GM08714 (cell line): ENCODE results near the gene GDPD5.

Source experiments
- H3K4me3 ChIP-seq: fragments of 200-500 bp; sonication (Bioruptor generic); 2 replicates; pipeline ENCODE4 v1.5.1; 2014; ENCODE audit warnings: mild to moderate bottlenecking, low read length, inconsistent platforms
- ZNF274 ChIP-seq: IDR thresholded peaks from 2 replicates; pipeline ENCODE4 v1.6.1; 2012; ENCODE audit warnings: mild to moderate bottlenecking, low read depth, low read length

Gene GDPD5

DNA sequence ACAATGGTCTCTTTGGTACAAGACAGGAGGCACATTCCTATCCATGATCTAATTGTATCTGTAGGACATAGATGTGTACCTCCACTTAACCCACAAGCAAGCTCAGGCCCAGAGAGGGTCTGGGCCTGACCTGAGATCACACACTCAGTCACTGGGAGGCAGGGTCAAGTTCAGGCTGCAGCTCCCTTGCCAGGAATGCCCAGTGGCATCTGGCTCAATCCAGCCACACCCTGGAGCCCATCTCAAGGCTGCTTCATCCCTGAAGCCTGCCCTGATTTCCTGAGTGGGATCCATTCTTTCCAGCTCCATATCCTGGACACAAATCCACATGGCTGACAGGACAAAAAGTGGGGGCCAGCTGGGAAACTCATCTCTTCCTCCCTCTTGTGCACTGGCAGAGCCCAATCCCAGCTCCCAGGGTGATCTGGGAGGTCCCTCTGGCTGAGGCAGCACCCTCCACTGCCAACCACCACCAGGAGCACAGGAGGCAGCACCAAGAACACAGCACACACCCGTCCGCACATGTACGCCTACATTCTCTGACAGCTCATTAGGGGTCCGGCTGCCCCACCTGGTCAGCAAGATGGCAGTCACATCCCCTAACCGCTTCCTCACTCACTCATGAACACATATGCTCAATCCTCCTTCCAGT, 53.5 kb downstream of the GDPD5 start:
- H3K4me3 ChIP-seq, result no peak overlapping the region
- TF ChIP-seq ZNF274, result no peak

DNA sequence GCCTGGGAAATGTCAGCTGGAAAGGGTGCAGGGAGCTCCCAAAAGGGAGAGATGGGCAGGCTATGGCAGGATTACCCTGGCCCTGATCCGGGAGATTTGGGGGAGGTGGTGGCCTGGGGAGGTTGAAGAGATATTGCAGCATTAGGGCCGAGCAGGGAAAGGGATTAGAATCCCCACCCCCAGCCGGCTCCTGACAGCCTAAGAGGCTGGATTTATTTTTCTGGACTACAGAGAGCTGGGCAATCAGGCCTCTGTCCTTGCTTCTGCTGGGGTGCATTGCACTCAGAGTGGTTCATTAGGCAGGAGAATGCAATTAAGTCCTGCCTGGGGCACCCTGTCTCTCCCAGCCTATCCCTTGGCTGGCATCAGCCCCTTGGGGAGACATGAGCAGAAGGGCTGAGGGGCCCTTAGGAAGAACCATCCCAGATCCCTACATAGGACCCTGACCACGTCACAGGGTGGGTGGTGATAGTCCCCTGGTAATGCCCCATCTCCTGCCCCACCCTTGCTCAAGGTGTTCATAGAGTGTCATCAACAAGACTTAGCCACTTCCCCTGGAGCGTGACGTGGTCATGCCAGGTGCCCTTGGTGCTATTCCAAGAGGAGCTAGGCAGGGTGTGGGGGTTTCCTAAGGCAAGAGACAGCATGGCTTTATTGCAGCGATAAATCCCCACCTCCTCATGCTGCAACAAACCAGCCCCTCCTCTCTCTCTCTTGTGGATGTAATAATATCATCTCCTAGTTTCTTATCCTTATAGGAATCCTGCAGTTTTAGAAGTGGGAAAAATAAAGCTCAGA, 54.4 kb downstream of the GDPD5 start:
- no peak for TF ChIP-seq ZNF274
- H3K4me3 ChIP-seq, result no peak overlapping the region

DNA sequence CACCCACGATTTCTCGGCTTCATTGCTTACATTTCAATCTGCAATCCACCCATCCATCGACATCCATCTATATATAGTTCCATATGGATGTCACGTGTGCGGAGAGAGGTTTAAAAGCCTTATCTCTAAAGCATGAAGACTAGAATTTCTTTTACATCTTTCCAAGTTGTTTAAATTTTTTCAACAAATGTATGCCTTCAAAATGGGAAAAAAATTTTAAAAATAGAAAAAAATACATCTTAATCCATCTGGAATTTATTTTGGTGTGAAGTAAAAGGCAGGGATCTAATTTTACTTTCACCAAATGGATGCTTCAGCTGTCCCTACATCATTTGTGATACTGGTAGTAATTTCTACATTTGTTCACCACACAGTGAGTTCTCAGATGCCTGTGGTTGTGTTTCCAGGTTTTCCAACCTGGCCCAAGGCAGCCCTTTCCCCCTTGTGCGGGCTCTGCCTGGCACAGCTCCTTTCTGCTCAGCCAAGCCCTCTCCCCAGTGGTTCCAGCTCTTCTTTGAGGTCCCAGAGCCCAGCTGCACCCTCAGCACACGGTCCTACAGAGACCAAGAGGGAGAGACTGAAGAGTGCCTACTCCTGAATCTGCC, 55.2 kb downstream of the GDPD5 start:
- no peak for TF ChIP-seq ZNF274
- H3K4me3 ChIP-seq, result no peak overlapping the region

DNA sequence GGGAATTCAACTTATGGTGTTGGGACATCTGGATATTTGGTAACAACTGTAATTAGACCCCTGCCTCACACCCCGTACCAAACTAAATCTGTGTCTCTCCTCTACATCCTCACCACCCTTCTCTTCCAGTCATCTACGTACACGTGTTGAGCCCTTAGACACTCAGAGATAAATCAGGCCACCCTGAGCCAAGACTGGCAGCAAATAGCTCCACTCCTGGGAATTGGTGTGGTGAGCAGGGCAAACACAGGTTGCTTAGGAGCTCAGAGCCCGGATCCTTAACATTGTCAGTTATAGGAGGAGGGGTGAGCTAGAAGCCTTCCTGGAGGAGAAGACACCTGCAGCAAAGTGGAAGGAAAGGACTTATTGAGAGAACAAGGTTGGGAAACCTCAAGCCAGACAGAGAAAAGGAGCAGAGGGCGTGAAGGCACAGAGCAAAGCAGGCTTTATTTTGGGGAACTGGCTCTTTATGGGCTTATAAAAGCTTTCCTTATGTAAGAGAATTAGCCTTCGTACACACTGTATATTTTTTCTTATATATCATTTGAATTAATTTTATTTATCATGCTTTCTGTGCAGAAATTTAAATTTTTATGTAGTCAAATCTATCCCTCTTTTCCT, 55.8 kb downstream of the GDPD5 start:
- H3K4me3 ChIP-seq, result no peak overlapping the region
- no peak for TF ChIP-seq ZNF274

DNA sequence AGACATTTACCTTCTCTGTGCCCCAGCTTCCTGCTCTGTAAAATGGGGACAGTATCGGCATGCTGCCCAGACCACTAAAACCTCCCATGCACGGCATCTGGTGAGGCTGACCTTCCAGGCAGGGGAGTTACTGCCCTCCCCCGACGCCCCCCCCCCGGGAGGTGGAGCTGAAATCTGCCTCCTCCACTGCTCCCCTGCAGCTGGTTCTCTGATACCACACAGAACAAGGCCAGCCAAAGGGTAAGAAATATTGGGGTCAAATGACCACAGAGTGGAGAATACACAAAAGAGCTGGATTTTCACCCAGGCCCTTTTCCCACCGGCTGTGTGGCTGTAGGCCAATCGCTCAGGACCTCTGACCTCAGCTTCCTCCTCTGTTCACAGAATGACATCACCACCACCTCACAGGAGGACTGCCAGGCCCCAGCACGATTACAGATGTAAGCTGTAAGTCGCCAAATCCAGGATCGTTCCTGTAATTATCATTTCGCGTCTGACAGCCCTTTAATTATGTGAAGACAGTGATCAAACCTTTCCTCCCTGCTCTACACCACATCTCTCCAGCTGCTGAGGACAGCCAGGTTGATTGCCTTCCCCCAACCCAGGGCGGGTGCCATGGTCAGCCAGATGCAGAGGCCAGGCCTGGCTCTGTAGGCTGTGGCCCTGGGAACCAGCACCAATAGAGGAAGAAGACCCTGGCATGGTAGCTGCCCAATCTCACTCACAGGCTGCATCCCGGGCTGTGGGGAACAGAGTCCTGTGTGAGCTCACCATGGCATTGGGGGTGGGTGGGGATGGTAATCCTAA, 57.0 kb downstream of the GDPD5 start:
- no peak for TF ChIP-seq ZNF274
- H3K4me3 ChIP-seq, result no peak overlapping the region

DNA sequence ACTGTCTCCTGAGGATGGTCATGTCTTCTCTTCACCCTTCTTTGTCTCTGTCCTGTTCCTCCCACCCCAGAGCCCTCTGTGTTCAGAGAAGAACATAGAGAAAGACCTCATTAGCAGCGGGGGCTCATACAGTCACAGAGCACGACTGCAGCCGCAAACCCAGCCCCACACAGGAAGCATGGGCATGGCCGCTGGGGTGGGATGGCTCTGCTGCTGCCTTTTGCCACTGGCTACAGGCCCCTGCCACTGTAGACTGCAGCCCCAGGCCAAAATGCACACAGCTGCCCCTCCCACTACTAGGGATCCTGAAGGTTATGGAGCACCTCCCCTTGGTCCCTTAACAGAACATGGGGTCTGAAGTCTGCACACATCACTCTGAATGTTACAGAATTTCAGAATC, 57.9 kb downstream of the GDPD5 start:
- no peak for TF ChIP-seq ZNF274

DNA sequence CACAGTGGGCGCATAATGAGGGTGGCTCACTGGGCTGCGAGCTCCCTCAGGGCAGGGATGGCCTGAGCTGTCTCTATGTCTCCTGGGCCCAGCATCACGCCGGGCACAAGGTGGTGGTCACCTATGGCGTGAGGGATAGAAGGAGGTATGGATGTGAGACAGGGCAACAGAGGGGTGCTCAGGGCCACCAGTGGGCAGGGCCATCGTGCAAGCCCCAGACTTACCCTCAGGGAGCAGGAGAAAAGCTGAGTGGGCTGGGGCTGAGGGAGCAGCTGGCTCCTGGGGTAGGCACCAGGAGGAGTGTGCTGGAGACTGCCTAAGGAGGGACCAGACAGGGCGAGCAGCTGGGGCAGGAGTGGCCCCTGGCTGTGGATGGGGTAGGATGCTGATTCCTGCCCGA, 58.4 kb downstream of the GDPD5 start:
- no peak overlapping the region for H3K4me3 ChIP-seq
- no peak for TF ChIP-seq ZNF274

More for the DNA sequence above, 57.9 kb downstream of the GDPD5 start:
- no peak overlapping the region for H3K4me3 ChIP-seq

DNA sequence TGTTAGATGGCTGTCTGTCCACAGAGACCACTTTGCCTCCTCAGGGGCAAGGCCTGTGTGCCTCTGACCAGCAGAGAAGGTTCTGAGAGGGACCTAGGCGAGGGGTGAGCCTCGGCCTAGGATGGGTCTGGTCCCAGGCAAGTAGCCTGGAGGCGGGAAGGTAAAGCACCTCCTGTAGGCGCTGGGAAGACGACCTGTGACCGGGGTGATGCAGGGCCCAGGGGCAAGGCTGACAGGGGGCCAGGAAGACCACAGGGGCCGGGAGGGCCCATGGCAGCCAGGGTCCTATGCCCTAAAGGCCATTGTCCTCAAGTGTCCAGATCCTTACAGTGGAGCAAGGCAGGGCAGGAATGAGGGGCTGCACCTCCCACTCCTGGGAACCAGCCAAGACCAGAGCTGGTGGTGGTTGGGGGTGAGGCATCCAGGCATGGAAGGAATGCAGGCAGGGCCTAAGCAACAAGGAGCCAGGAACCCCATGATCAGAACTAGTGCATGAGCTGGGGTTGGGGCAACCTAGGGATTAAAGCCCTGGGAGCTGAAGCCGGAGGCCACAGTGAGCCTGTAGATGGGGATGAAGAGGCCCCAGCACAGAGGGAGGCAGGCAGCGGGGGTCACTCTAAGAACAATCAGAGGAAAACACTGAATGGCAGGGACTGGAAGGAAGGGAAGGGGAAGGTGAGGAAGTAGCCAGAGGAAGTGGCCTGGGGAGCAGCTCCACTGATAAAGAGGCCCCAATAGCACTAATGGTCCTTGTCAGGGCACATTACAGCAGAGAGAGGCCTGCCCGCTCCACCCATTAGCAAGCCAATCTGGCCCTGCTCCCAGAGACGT, 59.8 kb downstream of the GDPD5 start:
- no peak overlapping the region for H3K4me3 ChIP-seq
- TF ChIP-seq ZNF274, result no peak

DNA sequence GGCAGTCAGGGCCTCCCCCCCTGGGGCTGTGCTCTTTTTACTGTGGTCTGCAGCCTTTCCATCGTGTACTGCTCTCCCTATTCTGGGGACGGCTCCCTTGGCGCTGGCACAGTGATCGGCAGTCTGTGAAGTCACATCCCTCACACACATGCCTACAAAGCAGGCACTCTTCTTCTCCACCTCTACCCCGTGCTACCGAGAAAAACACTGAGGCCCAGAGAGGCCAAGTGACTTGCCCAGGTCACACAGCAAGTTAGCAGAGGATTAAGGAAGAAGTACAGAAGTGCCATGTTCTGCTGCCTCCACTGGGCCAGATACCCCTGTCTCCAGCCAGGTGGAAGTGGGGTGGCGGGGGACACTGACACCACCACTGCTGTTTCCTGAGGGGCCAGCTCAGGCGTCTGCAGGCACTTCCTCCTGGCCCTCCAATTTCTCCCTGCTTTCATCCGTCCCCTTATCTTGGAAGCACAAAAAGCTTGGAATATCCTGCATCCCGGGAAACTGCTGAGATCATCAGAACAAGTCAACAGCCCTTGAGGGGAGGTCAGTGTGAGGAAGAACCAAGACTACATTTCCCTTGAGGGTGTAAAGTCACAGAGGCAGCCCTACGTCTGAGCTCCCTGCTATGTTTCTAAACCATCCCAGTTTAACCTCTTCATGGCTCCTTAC, 62.5 kb downstream of the GDPD5 start:
- TF ChIP-seq ZNF274, result no peak
- no peak overlapping the region for H3K4me3 ChIP-seq

DNA sequence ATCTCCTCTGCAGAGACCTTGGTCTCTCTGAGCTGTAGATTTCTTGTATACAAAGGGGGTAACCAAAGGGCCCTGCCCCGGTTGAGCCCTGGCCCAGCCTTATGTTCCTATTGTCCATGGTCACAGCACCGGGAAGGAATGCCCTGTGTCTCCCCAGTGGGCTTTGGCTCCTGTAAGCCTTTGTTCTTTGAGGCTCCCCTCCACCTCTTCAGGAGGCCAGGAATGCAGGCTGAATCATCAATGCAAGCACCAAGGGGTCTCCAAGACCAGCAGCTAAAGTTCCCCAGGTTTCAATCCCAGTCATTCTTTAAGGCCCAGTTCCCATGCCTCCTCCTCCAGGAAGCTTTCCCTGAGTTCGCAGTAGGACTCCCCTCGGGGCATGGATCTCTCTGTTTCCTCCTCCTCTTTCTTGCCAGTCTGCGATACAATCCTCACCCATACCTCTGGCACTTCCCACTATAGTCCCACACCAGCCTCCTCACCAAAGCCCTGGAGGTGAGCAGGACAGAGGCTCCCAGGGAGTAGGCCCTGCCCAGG, 63.6 kb downstream of the GDPD5 start:
- H3K4me3 ChIP-seq, result no peak overlapping the region
- no peak for TF ChIP-seq ZNF274

DNA sequence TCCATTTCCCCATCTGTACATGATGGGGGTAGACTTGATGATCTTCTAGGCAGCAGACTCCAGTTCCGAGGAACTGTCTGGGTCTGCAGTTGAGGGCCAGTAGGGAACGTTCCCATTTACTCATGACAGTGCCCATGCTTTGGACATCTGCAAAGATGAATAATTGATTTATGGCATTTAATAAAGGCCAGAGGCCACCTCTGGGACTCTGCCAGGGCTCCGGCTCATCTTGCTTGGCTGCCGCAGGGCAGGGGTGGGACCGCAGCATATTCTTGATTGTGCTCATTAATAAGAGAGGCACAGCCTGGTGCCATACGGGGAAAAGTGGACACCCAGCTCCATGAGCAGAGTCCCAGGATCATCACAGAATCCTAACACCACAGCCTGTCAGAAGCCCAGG, 64.6 kb downstream of the GDPD5 start:
- no peak for TF ChIP-seq ZNF274
- H3K4me3 ChIP-seq, result no peak overlapping the region

DNA sequence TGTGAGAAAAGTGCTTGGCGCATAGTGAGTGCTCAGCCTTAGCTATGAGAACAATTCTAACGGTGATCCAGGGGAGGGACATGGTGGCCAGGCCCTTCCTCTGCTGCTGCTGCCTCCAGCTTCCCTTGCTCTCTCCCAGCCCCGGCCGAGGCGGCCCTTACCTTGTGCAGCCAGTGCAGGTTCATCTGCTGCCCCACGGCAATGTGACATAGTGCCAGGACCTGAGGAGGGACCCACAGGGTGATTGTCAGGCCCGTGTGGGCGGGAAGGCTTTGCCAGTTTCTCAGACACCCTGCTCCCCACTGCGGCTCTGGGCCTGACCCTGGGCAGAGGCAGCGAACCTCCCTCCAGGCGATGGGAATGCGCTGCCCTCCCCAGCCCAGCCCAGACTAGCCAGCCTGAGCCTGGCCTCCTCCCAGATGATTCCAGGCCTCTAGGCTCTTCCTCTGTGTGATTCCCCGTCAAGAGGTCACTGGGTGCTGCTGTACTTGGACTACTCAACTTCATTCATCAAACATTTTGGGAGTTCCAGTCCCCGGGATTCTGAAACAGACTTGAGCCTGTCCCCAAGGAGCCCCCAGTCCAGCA, 69.1 kb downstream of the GDPD5 start:
- no peak for TF ChIP-seq ZNF274
- H3K4me3 ChIP-seq, result no peak overlapping the region
